A549 (cell line): ENCODE data around the gene PAQR5. TPM values are rescaled to one million over a fixed set of nuclear protein-coding genes. Genes with fewer than 3 reads are reported as not detected.

Experiments used
- ATOH8 ChIP-seq: fragments of 250-450 bp; sonication (Bioruptor Pico); IDR thresholded peaks from 2 replicates; pipeline ENCODE4 v1.5.0; 2020; ENCODE audit warnings: low read depth, mild to moderate bottlenecking, moderate library complexity
- CBX2 ChIP-seq: fragments of 200-600 bp; sonication (generic); IDR thresholded peaks from 2 replicates; pipeline ENCODE4 v1.6.1; 2016; ENCODE audit warnings: low read depth, mild to moderate bottlenecking, borderline replicate concordance
- CBX8 ChIP-seq: fragments of 200-600 bp; sonication (generic); IDR thresholded peaks from 2 replicates; pipeline ENCODE4 v1.6.1; 2016
- CEBPB ChIP-seq, 2 experiments: fragments of >200 bp in 1 of 2; sonication (Bioruptor Twin) in 1 of 2; formaldehyde crosslinking in 1 of 2; IDR thresholded peaks; 2 replicates each; pipeline ENCODE4 v1.6.1; 2012 to 2016
- CHD4 ChIP-seq: fragments of 200-600 bp; sonication (generic); IDR thresholded peaks from 2 replicates; pipeline ENCODE4 v1.6.1; 2016; ENCODE audit warnings: antibody characterized with exemption, mild to moderate bottlenecking, borderline replicate concordance
- CTCF ChIP-seq: fragments of >200 bp; sonication (Bioruptor Twin); formaldehyde crosslinking; IDR thresholded peaks from 3 replicates; pipeline ENCODE4 v1.5.1; 2016
- E2F6 ChIP-seq: IDR thresholded peaks from 2 replicates; pipeline ENCODE4 v1.6.1; 2012; ENCODE audit warnings: low read depth, borderline replicate concordance
- EHF ChIP-seq: fragments of 250-450 bp; sonication (Bioruptor Pico); IDR thresholded peaks from 2 replicates; pipeline ENCODE4 v1.5.0; 2020; ENCODE audit warnings: mild to moderate bottlenecking
- EHMT2 ChIP-seq: fragments of 200-600 bp; sonication (generic); IDR thresholded peaks from 2 replicates; pipeline ENCODE4 v1.6.1; 2016; ENCODE audit warnings: antibody characterized with exemption, low read depth, mild to moderate bottlenecking, moderate library complexity
- FOSB ChIP-seq: fragments of 250-450 bp; sonication (Bioruptor Pico); IDR thresholded peaks from 2 replicates; pipeline ENCODE4 v1.5.0; 2020; ENCODE audit warnings: mild to moderate bottlenecking, moderate library complexity
- FOXS1 ChIP-seq: fragments of 250-450 bp; sonication (Bioruptor Pico); IDR thresholded peaks from 2 replicates; pipeline ENCODE4 v1.5.0; 2020; ENCODE audit warnings: mild to moderate bottlenecking, moderate library complexity
- GATA3 ChIP-seq: IDR thresholded peaks from 2 replicates; pipeline ENCODE4 v1.6.1; 2012; ENCODE audit warnings: borderline replicate concordance
- HOXB5 ChIP-seq: fragments of 250-450 bp; sonication (Bioruptor Pico); IDR thresholded peaks from 2 replicates; pipeline ENCODE4 v1.5.0; 2020; ENCODE audit warnings: mild to moderate bottlenecking, moderate library complexity
- JUNB ChIP-seq: fragments of >200 bp; sonication (Bioruptor Twin); formaldehyde crosslinking; IDR thresholded peaks from 2 replicates; pipeline ENCODE4 v1.6.1; 2016
- KDM1A ChIP-seq: fragments of 200-600 bp; sonication (generic); IDR thresholded peaks from 2 replicates; pipeline ENCODE4 v1.6.1; 2016; ENCODE audit warnings: low read depth, mild to moderate bottlenecking
- KDM5A ChIP-seq: fragments of 200-600 bp; sonication (generic); IDR thresholded peaks from 2 replicates; pipeline ENCODE4 v1.6.1; 2016; ENCODE audit warnings: antibody characterized with exemption, mild to moderate bottlenecking
- MAFK ChIP-seq: fragments of 450-650 bp; IDR thresholded peaks from 2 replicates; pipeline ENCODE4 v1.6.1; 2014; ENCODE audit not compliant: partially characterized antibody
- MAX ChIP-seq: IDR thresholded peaks from 2 replicates; pipeline ENCODE4 v1.6.1; 2012
- MAZ ChIP-seq: fragments of 150-350 bp; IDR thresholded peaks from 2 replicates; pipeline ENCODE4 v1.6.1; 2014; ENCODE audit warnings: antibody characterized with exemption, low read depth, low read length, borderline replicate concordance
- MYC ChIP-seq: IDR thresholded peaks from 2 replicates; pipeline ENCODE4 v1.6.1; 2012; ENCODE audit warnings: mild to moderate bottlenecking, inconsistent platforms, low read length, improper control_type of control experiment, borderline replicate concordance
- NPAS2 ChIP-seq: fragments of 250-450 bp; sonication (Bioruptor Pico); IDR thresholded peaks from 2 replicates; pipeline ENCODE4 v1.8.0; 2022; ENCODE audit warnings: mild to moderate bottlenecking, moderate library complexity, borderline replicate concordance
- NR3C1 ChIP-seq: fragments of >200 bp; sonication (Bioruptor Twin); formaldehyde crosslinking; IDR thresholded peaks from 3 replicates; pipeline ENCODE4 v1.6.1; 2017
- PHF8 ChIP-seq: fragments of 200-600 bp; sonication (generic); IDR thresholded peaks from 2 replicates; pipeline ENCODE4 v1.6.1; 2016; ENCODE audit warnings: low read depth, mild to moderate bottlenecking, antibody characterized with exemption, moderate library complexity, borderline replicate concordance
- POLR2AphosphoS2 ChIP-seq: conservative IDR thresholded peaks from 2 replicates; pipeline ENCODE4 v1.6.1; 2012; ENCODE audit warnings: low read length, improper control_type of control experiment, inconsistent platforms
- RAD21 ChIP-seq, 2 experiments: fragments of >200 bp in 1 of 2; sonication (Bioruptor Twin) in 1 of 2; formaldehyde crosslinking in 1 of 2; IDR thresholded peaks in 1 of 2; conservative IDR thresholded peaks in 1 of 2; 2 replicates in 1 of 2; 3 replicates in 1 of 2; pipeline ENCODE4 v1.6.1; 2012 to 2018; ENCODE audit warnings: inconsistent platforms in 1 of 2
- RCOR1 ChIP-seq: fragments of 150-350 bp; IDR thresholded peaks from 2 replicates; pipeline ENCODE4 v1.6.1; 2014; ENCODE audit warnings: antibody characterized with exemption, low read length, low read depth
- REST ChIP-seq: fragments of 200-600 bp; sonication (generic); IDR thresholded peaks from 2 replicates; pipeline ENCODE4 v1.6.1; 2016; ENCODE audit warnings: antibody characterized with exemption, mild to moderate bottlenecking, moderate library complexity
- RFX5 ChIP-seq: fragments of 450-650 bp; IDR thresholded peaks from 2 replicates; pipeline ENCODE4 v1.7.1; 2014; ENCODE audit warnings: antibody characterized with exemption, mild to moderate bottlenecking, moderate library complexity
- RNF2 ChIP-seq: fragments of 200-600 bp; sonication (generic); IDR thresholded peaks from 2 replicates; pipeline ENCODE4 v1.6.1; 2016; ENCODE audit warnings: low read depth, mild to moderate bottlenecking, antibody characterized with exemption, moderate library complexity, borderline replicate concordance
- TFCP2L1 ChIP-seq: fragments of 250-450 bp; sonication (Bioruptor Pico); IDR thresholded peaks from 2 replicates; pipeline ENCODE4 v1.5.0; 2021; ENCODE audit warnings: mild to moderate bottlenecking
- USF2 ChIP-seq: fragments of 450-650 bp; IDR thresholded peaks from 2 replicates; pipeline ENCODE4 v1.6.1; 2014; ENCODE audit warnings: antibody characterized with exemption
- ZC3H11A ChIP-seq: fragments of 450-650 bp; IDR thresholded peaks from 2 replicates; pipeline ENCODE4 v1.6.1; 2014; ENCODE audit warnings: antibody characterized with exemption, mild to moderate bottlenecking
- ZFP36 ChIP-seq: fragments of 450-650 bp; IDR thresholded peaks from 2 replicates; pipeline ENCODE4 v1.6.1; 2014; ENCODE audit warnings: borderline replicate concordance; ENCODE audit not compliant: partially characterized antibody
- ZNF302 ChIP-seq: fragments of 250-450 bp; sonication (Bioruptor Pico); IDR thresholded peaks from 2 replicates; pipeline ENCODE4 v1.9.0; 2021; ENCODE audit warnings: inconsistent platforms, mild to moderate bottlenecking, moderate library complexity
- ZSCAN20 ChIP-seq: fragments of 250-450 bp; sonication (Bioruptor Pico); IDR thresholded peaks from 2 replicates; pipeline ENCODE4 v1.8.0; 2022; ENCODE audit warnings: mild to moderate bottlenecking, moderate library complexity
- polyA plus RNA-seq, 4 experiments: library from polyadenylated mRNA; depleted of rRNA in 3 of 4; stranded (reverse); fragments of >200 nt; fragmentation: RNase III in 1 of 4; extraction: RNeasy Plus Mini Kit Qiagen cat#74134 plus additional on column Dnase treatment in 1 of 4; gene quantifications; 2 replicates in 3 of 4; 3 replicates in 1 of 4; pipeline ENCODE4 v1.2.3, GENCODE V29; 2011 to 2017

PAQR5 gene
- polyA plus RNA-seq, 2 of the 4 experiments (the other 2 are of a cell fraction), result 104 to 114 TPM

- no peak for TF ChIP-seq ATOH8 (CRISPR knock-in tag)
- no peak for TF ChIP-seq CBX2
- no peak for TF ChIP-seq NPAS2
- TF ChIP-seq RFX5, result no peak
- TF ChIP-seq ZNF302 (CRISPR knock-in tag), result no peak
- TF ChIP-seq POLR2AphosphoS2, result 0 out of 2 replicates have a peak, but pooled peaks have one; percentile 56
- no peak for TF ChIP-seq HOXB5
- TF ChIP-seq CEBPB (IDR thresholded peaks at IDR 0.05), result no peak
- TF ChIP-seq CHD4, result no peak
- no peak for TF ChIP-seq RAD21 (conservative IDR thresholded peaks at IDR 0.05 in 1 of 2, IDR thresholded peaks at IDR 0.05 in 1 of 2)
- no peak for TF ChIP-seq USF2
- TF ChIP-seq RNF2, result no peak
- no peak for TF ChIP-seq FOXS1 (CRISPR knock-in tag)
- TF ChIP-seq KDM5A, result peak; percentile 31; the same call in 1 of the 2 replicates
- peak; percentile 24; the same call in 1 of the 2 replicates for TF ChIP-seq MYC
- no peak for TF ChIP-seq JUNB
- TF ChIP-seq GATA3, result no peak
- TF ChIP-seq ZSCAN20, result no peak
- TF ChIP-seq MAX, result peak; percentile 98
- TF ChIP-seq ZC3H11A, result no peak
- no peak for TF ChIP-seq CTCF
- TF ChIP-seq PHF8, result no peak
- no peak for TF ChIP-seq MAFK
- peak; percentile 97 for TF ChIP-seq E2F6
- no peak for TF ChIP-seq ZFP36
- no peak for TF ChIP-seq EHF (CRISPR knock-in tag)
- TF ChIP-seq FOSB (CRISPR knock-in tag), result no peak
- no peak for TF ChIP-seq NR3C1
- TF ChIP-seq MAZ, result no peak
- no peak for TF ChIP-seq REST
- TF ChIP-seq EHMT2, result no peak
- no peak for TF ChIP-seq KDM1A
- 0 out of 2 replicates have a peak, but pooled peaks have one; percentile 20 for TF ChIP-seq TFCP2L1 (CRISPR knock-in tag)
- no peak for TF ChIP-seq RCOR1
- TF ChIP-seq CBX8, result no peak
Measured at GRCh38 chr15:69413822-69414700, 115.3 kb downstream of the PAQR5 start, which contains the start of gene KIF23 (continued).
